ENCODE data around the gene ZSWIM9. TPM values are rescaled to one million over a fixed set of nuclear protein-coding genes. Genes with fewer than 3 reads are reported as not detected.

Gene ZSWIM9
- polyA plus RNA-seq, 3 donors from 2014 or later, result 0.54 to 1.3 TPM; not detected in 1

- H3K4me3 Mint-ChIP-seq, result no peak overlapping the region
- H3K4me1 Mint-ChIP-seq, result no peaks in the 10 kb centered on the region
- no peak for DNase-seq
- no peaks in the 10 kb centered on the region for H3K27me3 Mint-ChIP-seq (ENCODE audit: low read depth in 3 of 3)
- H3K9me3 Mint-ChIP-seq, result no peaks in the 10 kb centered on the region
- H3K36me3 Mint-ChIP-seq, result peaks cover 4 to 22% (median 5%) of the 10 kb centered on the region in 3 donors
- H3K27ac Mint-ChIP-seq, result no peak overlapping the region
Observed at GRCh38 chr19:48149430-48149829, 21.1 kb upstream of the ZSWIM9 start.

- Mint-ChIP-seq H3K4me3 (no peak overlapping the region), H3K36me3 (peaks cover 5 to 11% (median 10%) of the 10 kb centered on the region in 3 donors), H3K27ac (no peak overlapping the region), H3K9me3 (no peaks in the 10 kb centered on the region), H3K4me1 (no peaks in the 10 kb centered on the region), H3K27me3 (ENCODE audit: low read depth in 3 of 3) (peaks cover 0 to 1% (median 0%) of the 10 kb centered on the region in 3 donors)
- DNase-seq, result peak; percentile 40 to 50 (median 47)
Observed at GRCh38 chr19:48152551-48152950, 17.9 kb upstream of the ZSWIM9 start.

GRCh38 chr19:48154003-48154402, 16.5 kb upstream of the ZSWIM9 start:
- H3K4me1 Mint-ChIP-seq, result peaks cover 0 to 5% of the 10 kb centered on the region in 2 donors
- H3K36me3 Mint-ChIP-seq, result peaks cover 8 to 17% (median 10%) of the 10 kb centered on the region in 3 donors
- no peak for DNase-seq
- no peak overlapping the region for H3K4me3 Mint-ChIP-seq
- H3K9me3 Mint-ChIP-seq, result no peaks in the 10 kb centered on the region
- H3K27ac Mint-ChIP-seq, result peak overlapping the region in 1 of 6 donors; percentile 41
- peaks cover 0 to 1% (median 0%) of the 10 kb centered on the region in 3 donors for H3K27me3 Mint-ChIP-seq (ENCODE audit: low read depth in 3 of 3)

- H3K27ac Mint-ChIP-seq, result no peak overlapping the region
- H3K9me3 Mint-ChIP-seq, result no peaks in the 10 kb centered on the region
- no peak overlapping the region for H3K4me3 Mint-ChIP-seq
- H3K27me3 Mint-ChIP-seq (ENCODE audit: low read depth in 3 of 3), result peaks cover 0 to 1% (median 0%) of the 10 kb centered on the region in 3 donors
- peaks cover 0 to 5% of the 10 kb centered on the region in 2 donors for H3K4me1 Mint-ChIP-seq
- DNase-seq, result no peak
- peaks cover 7 to 20% (median 14%) of the 10 kb centered on the region in 3 donors for H3K36me3 Mint-ChIP-seq
Observed at GRCh38 chr19:48158210-48158790, 12.2 kb upstream of the ZSWIM9 start.

GRCh38 chr19:48168689-48169088, 1.8 kb upstream of the ZSWIM9 start:
- Mint-ChIP-seq H3K4me3 (peak overlapping the region; percentile 93 to 100 (median 97)), H3K4me1 (peaks cover 20 to 23% of the 10 kb centered on the region in 2 donors), H3K9me3 (no peaks in the 10 kb centered on the region), H3K27ac (peak overlapping the region; percentile 88 to 98 (median 97)), H3K27me3 (ENCODE audit: low read depth in 3 of 3) (peaks cover 7 to 12% (median 12%) of the 10 kb centered on the region in 3 donors), H3K36me3 (peaks cover 5 to 8% (median 8%) of the 10 kb centered on the region in 3 donors)
- no peak for DNase-seq

- DNase-seq, result peak; percentile 80 to 85 (median 83)
- peaks cover 20 to 23% of the 10 kb centered on the region in 2 donors for H3K4me1 Mint-ChIP-seq
- H3K27ac Mint-ChIP-seq, result peak overlapping the region; percentile 95 to 98 (median 97)
- peaks cover 9 to 11% (median 11%) of the 10 kb centered on the region in 3 donors for H3K36me3 Mint-ChIP-seq
- peaks cover 7 to 12% (median 12%) of the 10 kb centered on the region in 3 donors for H3K27me3 Mint-ChIP-seq (ENCODE audit: low read depth in 3 of 3)
- no peaks in the 10 kb centered on the region for H3K9me3 Mint-ChIP-seq
- H3K4me3 Mint-ChIP-seq, result peak overlapping the region; percentile 93 to 100 (median 97)
Observed at GRCh38 chr19:48169578-48169938, 922 bp upstream of the ZSWIM9 start.

GRCh38 chr19:48170817-48171347, 402 bp downstream of the ZSWIM9 start:
- Mint-ChIP-seq H3K4me1 (peaks cover 22 to 23% of the 10 kb centered on the region in 2 donors), H3K4me3 (peak overlapping the region; percentile 93 to 100 (median 97)), H3K27ac (peak overlapping the region; percentile 51 to 98 (median 80)), H3K9me3 (no peaks in the 10 kb centered on the region), H3K27me3 (ENCODE audit: low read depth in 3 of 3) (peaks cover 7 to 12% (median 9%) of the 10 kb centered on the region in 3 donors), H3K36me3 (peaks cover 10 to 13% (median 13%) of the 10 kb centered on the region in 3 donors)
- DNase-seq, result no peak

- Mint-ChIP-seq H3K4me3 (peak overlapping the region in 2 of 5 donors; percentile 97), H3K27me3 (ENCODE audit: low read depth in 3 of 3) (peaks cover 7 to 12% (median 9%) of the 10 kb centered on the region in 3 donors), H3K27ac (peak overlapping the region in 2 of 6 donors; percentile 77 to 84), H3K36me3 (peaks cover 10 to 13% (median 13%) of the 10 kb centered on the region in 3 donors), H3K4me1 (peaks cover 22 to 23% of the 10 kb centered on the region in 2 donors), H3K9me3 (no peaks in the 10 kb centered on the region)
- no peak for DNase-seq
Observed at GRCh38 chr19:48171710-48172109, 1.2 kb downstream of the ZSWIM9 start.

- Mint-ChIP-seq H3K4me1 (peaks cover 12% of the 10 kb centered on the region in 2 donors), H3K36me3 (peaks cover 10 to 16% (median 13%) of the 10 kb centered on the region in 3 donors), H3K27ac (no peak overlapping the region), H3K27me3 (ENCODE audit: low read depth in 3 of 3) (peaks cover 5 to 12% (median 7%) of the 10 kb centered on the region in 3 donors), H3K4me3 (no peak overlapping the region), H3K9me3 (no peaks in the 10 kb centered on the region)
- DNase-seq, result no peak
Observed at GRCh38 chr19:48174445-48175030, 4.1 kb downstream of the ZSWIM9 start.

GRCh38 chr19:48175578-48175977, 5.1 kb downstream of the ZSWIM9 start:
- no peak for DNase-seq
- Mint-ChIP-seq H3K27me3 (ENCODE audit: low read depth in 3 of 3) (peaks cover 0 to 5% (median 0%) of the 10 kb centered on the region in 3 donors), H3K36me3 (peaks cover 10 to 17% (median 13%) of the 10 kb centered on the region in 3 donors), H3K4me3 (no peak overlapping the region), H3K4me1 (peaks cover 10 to 12% of the 10 kb centered on the region in 2 donors), H3K9me3 (no peaks in the 10 kb centered on the region), H3K27ac (peak overlapping the region in 3 of 6 donors; percentile 32 to 65 (median 36))

- Mint-ChIP-seq H3K9me3 (no peaks in the 10 kb centered on the region), H3K27me3 (ENCODE audit: low read depth in 3 of 3) (peaks cover 0 to under 1% (median 0%) of the 10 kb centered on the region in 3 donors), H3K4me3 (no peak overlapping the region), H3K4me1 (peaks cover 4 to 6% of the 10 kb centered on the region in 2 donors), H3K27ac (peak overlapping the region in 2 of 6 donors; percentile 15 to 64), H3K36me3 (peaks cover 11 to 16% (median 14%) of the 10 kb centered on the region in 3 donors)
- no peak for DNase-seq
Observed at GRCh38 chr19:48176226-48176625, 5.7 kb downstream of the ZSWIM9 start.

- H3K4me1 Mint-ChIP-seq, result no peaks in the 10 kb centered on the region
- peaks cover 0 to 1% (median 0%) of the 10 kb centered on the region in 6 donors for H3K9me3 Mint-ChIP-seq
- peaks cover 0 to 2% (median 1%) of the 10 kb centered on the region in 3 donors for H3K27me3 Mint-ChIP-seq (ENCODE audit: low read depth in 3 of 3)
Observed at GRCh38 chr19:48181505-48181904, 11.0 kb downstream of the ZSWIM9 start.

GRCh38 chr19:48182434-48182833, 12.0 kb downstream of the ZSWIM9 start:
- Mint-ChIP-seq H3K27ac (no peak overlapping the region), H3K27me3 (ENCODE audit: low read depth in 3 of 3) (peaks cover 0 to 2% (median 1%) of the 10 kb centered on the region in 3 donors), H3K4me3 (no peak overlapping the region), H3K4me1 (no peaks in the 10 kb centered on the region), H3K36me3 (peaks cover 10 to 14% (median 12%) of the 10 kb centered on the region in 3 donors), H3K9me3 (peaks cover 0 to 1% (median 0%) of the 10 kb centered on the region in 6 donors)
- no peak for DNase-seq

More at GRCh38 chr19:48181505-48181904, 11.0 kb downstream of the ZSWIM9 start:
- Mint-ChIP-seq H3K36me3 (peaks cover 10 to 14% (median 12%) of the 10 kb centered on the region in 3 donors), H3K4me3 (no peak overlapping the region), H3K27ac (no peak overlapping the region)
- DNase-seq, result no peak

GRCh38 chr19:48183356-48183755, 12.9 kb downstream of the ZSWIM9 start:
- Mint-ChIP-seq H3K9me3 (peaks cover 0 to 1% (median 0%) of the 10 kb centered on the region in 6 donors), H3K27me3 (ENCODE audit: low read depth in 3 of 3) (peaks cover 0 to 2% (median 1%) of the 10 kb centered on the region in 3 donors), H3K36me3 (peaks cover 12 to 17% (median 13%) of the 10 kb centered on the region in 3 donors), H3K27ac (no peak overlapping the region), H3K4me1 (no peaks in the 10 kb centered on the region), H3K4me3 (no peak overlapping the region)
- DNase-seq, result no peak
